GM21381 (cell line): ENCODE results near the gene FSTL4.

Source experiments
- ATAC-seq: cut with Tn5 transposase; IDR thresholded peaks from one replicate; pipeline ENCODE4 v1.9.1; 2021; ENCODE audit warnings: mild to moderate bottlenecking, moderate library complexity; ENCODE audit not compliant: unreplicated experiment

The FSTL4 gene

DNA sequence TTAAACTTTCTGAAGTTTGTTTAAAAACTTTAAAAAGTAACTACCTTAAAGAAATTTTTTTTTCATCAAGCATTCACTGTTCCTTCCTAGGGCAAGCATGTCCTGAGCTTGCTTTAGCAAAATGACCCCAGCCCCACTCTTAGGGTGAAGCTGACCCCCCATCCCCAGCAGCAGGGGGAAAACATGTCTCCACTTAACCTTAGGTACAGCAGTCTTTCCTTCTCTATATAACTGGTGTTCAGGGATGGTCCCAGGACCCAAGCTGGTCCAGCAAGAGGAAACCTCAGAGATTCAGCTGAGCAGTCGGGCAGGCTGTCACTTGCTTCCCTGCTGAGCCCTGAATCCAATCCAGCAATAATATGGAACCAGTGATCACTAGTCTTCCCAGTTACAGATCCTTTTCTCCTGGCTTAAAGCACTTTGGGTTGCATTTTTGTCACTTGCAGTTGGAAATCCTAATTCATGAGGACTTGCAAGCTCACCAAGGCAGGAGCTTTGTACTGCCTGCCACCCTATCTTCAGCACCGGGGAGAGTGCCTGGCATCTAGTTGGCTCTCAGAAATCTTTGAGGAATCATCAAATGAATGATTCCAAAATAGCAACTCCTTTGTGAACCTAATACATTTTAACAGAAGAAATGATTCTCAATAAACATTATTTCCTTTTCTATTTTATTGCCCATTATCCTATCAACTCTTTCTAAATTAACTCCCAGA is 91.2 kb downstream of the FSTL4 start:
- ATAC-seq, result no peak

GRCh38 chr5:133520062-133520461 is 92.3 kb downstream of the FSTL4 start:
- ATAC-seq, result no peak

DNA sequence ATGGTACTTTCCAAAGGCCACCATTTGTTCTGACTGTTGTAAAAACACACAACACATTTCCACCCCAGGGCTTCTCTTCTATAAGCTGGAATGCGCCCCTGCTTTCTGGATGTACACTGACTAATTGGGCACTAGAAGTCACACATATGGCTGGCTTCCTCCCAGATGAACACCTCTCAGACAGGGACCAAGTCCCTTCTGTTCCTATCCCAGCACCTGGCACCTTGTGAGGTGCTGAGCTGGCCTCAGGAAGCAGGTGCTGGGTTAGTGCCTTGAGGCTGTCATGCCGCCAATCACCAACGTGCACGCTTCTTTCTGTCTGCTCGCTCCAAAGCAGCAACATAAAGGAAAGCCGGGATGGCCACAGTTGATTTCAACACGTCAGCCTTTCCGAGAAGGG is 93.2 kb downstream of the FSTL4 start:
- ATAC-seq, result no peak

- ATAC-seq, result no peak
Measured at GRCh38 chr5:133514456-133514855, 97.9 kb downstream of the FSTL4 start.

DNA sequence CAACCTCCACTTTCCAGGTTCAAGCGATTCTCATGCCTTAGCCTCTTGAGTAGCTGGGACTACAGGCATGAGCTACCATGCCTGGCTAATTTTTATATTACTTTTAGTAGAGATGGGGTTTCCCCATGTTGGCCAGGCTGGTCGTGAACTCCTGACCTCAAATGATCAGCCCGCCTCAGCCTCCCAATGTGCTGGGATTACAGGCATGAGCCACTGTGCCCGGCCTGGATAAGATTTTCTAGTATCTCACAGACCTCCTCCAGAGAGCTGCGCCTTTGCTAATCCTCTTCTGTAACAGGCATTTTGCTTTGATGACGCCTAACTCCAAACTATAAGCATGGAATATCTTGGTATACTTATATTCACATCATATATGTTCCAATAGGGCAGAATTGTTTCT is 99.4 kb downstream of the FSTL4 start:
- ATAC-seq, result no peak

GRCh38 chr5:133511653-133512235 is 100.6 kb downstream of the FSTL4 start:
- no peak for ATAC-seq

- ATAC-seq, result no peak
Measured at GRCh38 chr5:133510634-133511262, 101.6 kb downstream of the FSTL4 start.

DNA sequence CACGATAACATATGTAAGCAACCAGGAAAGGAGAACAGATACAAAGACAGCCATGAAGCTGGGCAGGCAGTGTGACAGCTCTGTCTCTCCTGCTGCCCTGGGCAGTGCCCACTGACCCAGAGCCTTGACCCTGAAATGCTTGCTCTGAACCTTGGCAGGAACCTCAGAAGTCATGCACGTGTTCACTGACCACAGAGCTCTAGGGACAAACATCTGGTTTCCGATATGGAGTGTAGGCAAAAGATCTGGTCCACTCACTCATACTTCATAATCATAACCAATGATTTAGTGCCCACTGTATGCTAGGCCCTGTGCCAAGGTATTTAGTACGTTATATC is 102.6 kb downstream of the FSTL4 start:
- no peak for ATAC-seq

GRCh38 chr5:133508845-133509741 is 103.2 kb downstream of the FSTL4 start:
- no peak for ATAC-seq

DNA sequence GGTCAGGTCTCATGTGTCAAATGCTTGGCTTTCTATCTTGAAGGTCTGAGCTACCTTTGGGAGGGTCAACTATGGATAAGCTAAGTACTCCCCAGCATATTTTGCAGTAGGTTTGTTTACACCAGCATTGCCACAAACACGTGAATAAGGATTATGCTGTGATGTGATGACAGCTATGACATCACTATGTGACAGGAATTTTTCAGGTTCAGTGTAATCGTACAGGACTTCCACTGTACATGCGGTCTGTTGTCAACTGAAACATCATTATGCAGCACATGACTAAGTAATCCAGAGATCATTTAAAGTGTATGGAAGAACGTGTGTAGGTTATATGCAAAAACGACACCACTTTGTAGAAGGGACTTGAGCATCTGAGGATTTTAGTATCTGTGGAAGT is 104.0 kb downstream of the FSTL4 start:
- no peak for ATAC-seq

- ATAC-seq, result no peak
Measured at GRCh38 chr5:133506181-133506580, 106.2 kb downstream of the FSTL4 start.

DNA sequence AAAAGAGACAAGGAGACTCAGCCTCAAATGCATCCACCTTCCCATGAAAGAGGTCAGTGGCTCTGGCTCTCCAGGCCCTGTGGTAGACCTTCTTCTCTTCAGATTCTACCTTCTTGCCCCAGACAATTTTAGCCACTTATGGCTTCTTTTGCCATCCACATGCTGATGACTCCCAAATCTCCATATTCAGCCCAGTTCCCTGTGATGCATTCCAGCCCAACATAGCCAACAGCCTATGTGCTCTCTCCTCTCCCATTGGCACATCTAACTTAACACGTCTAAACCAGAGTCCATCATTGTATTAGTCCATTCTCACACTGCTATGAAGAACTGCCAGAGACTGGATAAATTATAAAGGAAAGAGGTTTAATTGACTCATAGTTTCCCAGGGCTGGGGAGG is 108.8 kb downstream of the FSTL4 start:
- ATAC-seq, result no peak

- no peak for ATAC-seq
Measured at GRCh38 chr5:133499895-133500294, 112.4 kb downstream of the FSTL4 start.

DNA sequence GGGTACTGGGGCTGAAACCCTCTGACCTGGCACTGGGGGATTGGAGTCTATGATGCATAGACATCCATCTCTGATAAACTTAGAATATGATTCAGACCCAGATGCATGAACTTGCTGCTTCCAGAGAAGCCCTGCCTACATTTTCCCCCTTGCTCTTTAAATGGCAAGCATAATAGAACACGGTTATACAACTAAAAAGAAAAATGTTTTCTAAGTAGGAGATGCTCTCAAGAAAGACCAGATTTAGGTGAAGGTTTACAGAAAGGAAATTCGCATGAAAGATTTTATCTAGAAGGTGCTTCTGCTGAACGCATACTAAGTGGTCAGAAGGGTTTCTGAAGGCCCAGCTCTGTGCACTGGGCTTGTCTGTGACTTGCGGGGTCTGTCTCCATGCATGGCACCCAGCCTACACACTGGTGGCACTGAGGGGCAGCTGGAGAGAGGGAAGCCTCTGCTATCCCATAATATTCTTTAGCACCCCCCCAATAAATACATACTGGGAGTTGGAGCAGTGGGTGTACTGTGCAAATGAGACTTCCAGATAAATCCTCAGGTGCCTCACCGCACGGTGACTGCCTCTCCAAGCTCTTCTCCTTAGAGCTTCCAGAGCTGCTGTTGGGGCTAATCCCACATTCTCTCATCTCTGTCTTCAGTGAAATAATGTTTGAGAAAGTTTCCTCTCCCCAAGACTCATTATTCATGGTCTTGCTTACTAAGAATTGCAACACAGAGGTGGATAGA is 114.6 kb downstream of the FSTL4 start:
- no peak for ATAC-seq

DNA sequence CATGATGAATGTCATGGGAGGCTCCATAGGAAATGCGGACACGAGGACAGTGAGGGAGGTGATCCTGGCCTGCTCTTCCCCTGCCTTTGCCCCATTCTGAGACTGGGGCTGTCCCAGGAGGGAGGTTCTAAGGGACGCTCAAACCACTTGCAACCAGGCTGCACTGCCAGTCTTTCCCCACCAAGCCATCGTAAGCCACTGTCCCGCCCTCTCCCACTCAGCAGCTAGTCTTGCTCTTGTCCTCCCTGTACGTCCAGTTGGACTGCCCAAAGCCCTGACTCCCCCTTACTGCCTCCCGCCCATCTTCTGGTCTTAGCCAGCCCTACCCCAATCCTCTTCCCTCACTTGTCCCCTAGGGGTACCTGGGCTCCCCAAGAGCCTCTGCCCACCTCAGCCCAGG is 115.7 kb downstream of the FSTL4 start:
- ATAC-seq, result no peak

- no peak for ATAC-seq
Measured at GRCh38 chr5:133494923-133495246, 117.5 kb downstream of the FSTL4 start.

DNA sequence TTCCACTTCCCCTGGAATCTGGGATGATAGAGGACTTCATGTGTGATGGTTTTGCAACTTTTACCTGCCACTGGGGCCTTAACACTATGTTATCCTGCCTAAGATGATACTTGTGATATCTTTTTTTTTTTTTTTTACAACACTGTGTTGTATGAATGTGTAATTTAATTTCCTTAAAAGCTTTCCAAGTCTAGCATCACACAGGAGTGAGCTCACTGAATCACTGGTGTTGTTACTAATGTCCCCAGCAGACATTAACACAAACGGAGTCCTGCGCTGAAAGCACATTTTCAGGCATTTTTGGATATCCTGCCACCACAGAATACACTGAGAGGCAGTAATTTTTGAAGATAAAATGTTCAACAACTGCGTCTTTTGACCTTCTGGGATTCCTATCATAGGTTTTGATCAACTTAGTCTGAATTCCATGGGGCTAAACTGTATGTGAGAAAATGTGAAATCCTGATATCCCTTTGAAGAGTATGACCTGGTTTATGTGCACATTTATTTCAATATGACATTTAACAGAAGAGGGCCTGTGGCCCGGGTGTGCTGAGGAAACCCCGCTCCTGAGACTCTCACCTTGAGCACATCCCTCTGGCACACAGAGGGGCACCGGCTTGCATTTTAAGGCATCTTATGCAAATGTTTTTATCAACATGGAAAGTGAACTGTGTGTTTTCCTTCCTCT is 118.0 kb downstream of the FSTL4 start:
- ATAC-seq, result no peak

GRCh38 chr5:133489632-133490031 is 122.7 kb downstream of the FSTL4 start:
- no peak for ATAC-seq

DNA sequence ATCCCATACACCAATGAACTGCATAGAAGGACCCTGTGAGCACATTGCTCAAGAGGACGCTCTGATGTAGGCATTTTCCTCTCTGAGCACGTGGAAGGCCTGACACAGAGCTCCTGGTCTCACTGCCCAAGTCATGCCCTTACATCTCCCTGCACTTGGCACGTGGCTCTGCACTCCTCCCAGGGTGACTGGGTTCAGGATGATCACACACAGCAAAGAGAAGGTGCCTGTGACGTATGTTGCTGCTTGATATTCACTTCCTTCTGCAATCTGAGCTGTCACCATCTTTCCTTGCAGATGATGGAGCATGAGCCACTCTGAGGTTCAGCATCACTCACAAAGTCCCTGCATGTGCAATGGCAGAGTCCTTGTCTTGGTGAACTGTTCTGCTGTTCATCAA is 125.2 kb downstream of the FSTL4 start:
- ATAC-seq, result no peak

GRCh38 chr5:133485468-133485867 is 126.9 kb downstream of the FSTL4 start:
- no peak for ATAC-seq
